A549 (cell line): ENCODE results near the gene PHTF1. TPM values are rescaled to one million over a fixed set of nuclear protein-coding genes. Genes with fewer than 3 reads are reported as not detected.
A peak's percentile ranks its signal among the peaks of the same experiment; 100 is the strongest.

Experiments used
- ATAC-seq, 2 experiments: fragments of 200-7000 bp in 1 of 2; fragments of >200 bp in 1 of 2; cut with Nextera tagmentation in 1 of 2; cut with Tn5 transposase in 1 of 2; 3 replicates each; pipeline versions ENCODE4 v1.8.0 to v1.9.1; 2018 to 2020; ENCODE audit warnings: mild to moderate bottlenecking in 1 of 2, moderate library complexity in 1 of 2
- CTCF ChIA-PET: fragments of 300-600 bp; sonication (Branson Sonifier 250); formaldehyde crosslinking; extraction: SDS; loops from one replicate; lab custom pipeline; 2021; ENCODE audit warnings: antibody characterized with exemption, inconsistent platforms; lab: Yijun Ruan, JAX
- POLR2A ChIA-PET: fragments of 350-600 bp; formaldehyde crosslinking; extraction: SDS; loops from one replicate; lab custom pipeline; 2021; ENCODE audit warnings: antibody characterized with exemption, inconsistent platforms; lab: Yijun Ruan, JAX
- DNase-seq, 2 experiments: peaks; one replicate each; pipeline versions ENCODE4 v3.0.0 to v3.0.0-alpha.2; 2011 to 2016; ENCODE audit warnings: low read depth in 1 of 2, low spot score in 1 of 2
- FAIRE-seq: peaks from 2 replicates; lab custom pipeline; 2011; peaks lifted over from hg19 to GRCh38; lab: Jason Lieb, UNC
- H3K27ac ChIP-seq, 2 experiments: fragments of >200 bp; sonication (Bioruptor Twin); formaldehyde crosslinking; 3 replicates each; pipeline ENCODE4 v1.5.1; 2016 to 2017
- H3K4me1 ChIP-seq: fragments of >200 bp; sonication (Bioruptor Twin); formaldehyde crosslinking; 3 replicates; pipeline ENCODE4 v1.6.1; 2016
- H3K4me2 ChIP-seq: fragments of >200 bp; sonication (Bioruptor Twin); formaldehyde crosslinking; 3 replicates; pipeline ENCODE4 v1.6.1; 2016
- H3K4me3 ChIP-seq: fragments of >200 bp; sonication (Bioruptor Twin); formaldehyde crosslinking; 3 replicates; pipeline ENCODE4 v1.5.1; 2016
- H3K9me3 ChIP-seq: fragments of >200 bp; sonication (Bioruptor Twin); formaldehyde crosslinking; 3 replicates; pipeline ENCODE4 v1.6.1; 2016
- CBX2 ChIP-seq: fragments of 200-600 bp; sonication (generic); IDR thresholded peaks from 2 replicates; pipeline ENCODE4 v1.6.1; 2016; ENCODE audit warnings: low read depth, mild to moderate bottlenecking, borderline replicate concordance
- EHMT2 ChIP-seq: fragments of 200-600 bp; sonication (generic); IDR thresholded peaks from 2 replicates; pipeline ENCODE4 v1.6.1; 2016; ENCODE audit warnings: antibody characterized with exemption, low read depth, mild to moderate bottlenecking, moderate library complexity
- FOSB ChIP-seq: fragments of 250-450 bp; sonication (Bioruptor Pico); IDR thresholded peaks from 2 replicates; pipeline ENCODE4 v1.5.0; 2020; ENCODE audit warnings: mild to moderate bottlenecking, moderate library complexity
- FOXS1 ChIP-seq: fragments of 250-450 bp; sonication (Bioruptor Pico); IDR thresholded peaks from 2 replicates; pipeline ENCODE4 v1.5.0; 2020; ENCODE audit warnings: mild to moderate bottlenecking, moderate library complexity
- GATA3 ChIP-seq: IDR thresholded peaks from 2 replicates; pipeline ENCODE4 v1.6.1; 2012; ENCODE audit warnings: borderline replicate concordance
- HEYL ChIP-seq: fragments of 250-450 bp; sonication (Bioruptor Pico); IDR thresholded peaks from 2 replicates; pipeline ENCODE4 v1.8.0; 2021; ENCODE audit warnings: mild to moderate bottlenecking, moderate library complexity
- HOXB13 ChIP-seq: fragments of 250-450 bp; sonication (Bioruptor Pico); IDR thresholded peaks from 2 replicates; pipeline ENCODE4 v1.5.0; 2020; ENCODE audit warnings: low read depth, mild to moderate bottlenecking, moderate library complexity
- JUNB ChIP-seq: fragments of >200 bp; sonication (Bioruptor Twin); formaldehyde crosslinking; IDR thresholded peaks from 2 replicates; pipeline ENCODE4 v1.6.1; 2016
- KDM1A ChIP-seq: fragments of 200-600 bp; sonication (generic); IDR thresholded peaks from 2 replicates; pipeline ENCODE4 v1.6.1; 2016; ENCODE audit warnings: low read depth, mild to moderate bottlenecking
- KDM5A ChIP-seq: fragments of 200-600 bp; sonication (generic); IDR thresholded peaks from 2 replicates; pipeline ENCODE4 v1.6.1; 2016; ENCODE audit warnings: antibody characterized with exemption, mild to moderate bottlenecking
- MAFK ChIP-seq: fragments of 450-650 bp; IDR thresholded peaks from 2 replicates; pipeline ENCODE4 v1.6.1; 2014; ENCODE audit not compliant: partially characterized antibody
- NFE2L2 ChIP-seq: fragments of 150-350 bp; conservative IDR thresholded peaks from 2 replicates; pipeline ENCODE4 v1.6.1; 2014; ENCODE audit warnings: low read length
- RAD21 ChIP-seq, 2 experiments: fragments of >200 bp in 1 of 2; sonication (Bioruptor Twin) in 1 of 2; formaldehyde crosslinking in 1 of 2; IDR thresholded peaks in 1 of 2; conservative IDR thresholded peaks in 1 of 2; 2 replicates in 1 of 2; 3 replicates in 1 of 2; pipeline ENCODE4 v1.6.1; 2012 to 2018; ENCODE audit warnings: inconsistent platforms in 1 of 2
- RARB ChIP-seq: fragments of 250-450 bp; sonication (Bioruptor Pico); IDR thresholded peaks from 2 replicates; pipeline ENCODE4 v1.8.0; 2021; ENCODE audit warnings: mild to moderate bottlenecking, moderate library complexity
- RCOR1 ChIP-seq: fragments of 150-350 bp; IDR thresholded peaks from 2 replicates; pipeline ENCODE4 v1.6.1; 2014; ENCODE audit warnings: antibody characterized with exemption, low read length, low read depth
- SMC3 ChIP-seq: fragments of >200 bp; sonication (Bioruptor Twin); formaldehyde crosslinking; IDR thresholded peaks from 3 replicates; pipeline ENCODE4 v1.6.1; 2018; ENCODE audit warnings: inconsistent platforms
- ZC3H11A ChIP-seq: fragments of 450-650 bp; IDR thresholded peaks from 2 replicates; pipeline ENCODE4 v1.6.1; 2014; ENCODE audit warnings: antibody characterized with exemption, mild to moderate bottlenecking
- WGBS: methylation state at CpG from one replicate; pipeline ENCODE4 v1.1.6; 2017; ENCODE audit errors: missing lambda C conversion rate; 5-methylcytosine and 5-hydroxymethylcytosine counted together
- polyA plus RNA-seq, 4 experiments: library from polyadenylated mRNA; depleted of rRNA in 3 of 4; stranded (reverse); fragments of >200 nt; fragmentation: RNase III in 1 of 4; extraction: RNeasy Plus Mini Kit Qiagen cat#74134 plus additional on column Dnase treatment in 1 of 4; gene quantifications; 2 replicates in 3 of 4; 3 replicates in 1 of 4; pipeline ENCODE4 v1.2.3, GENCODE V29; 2011 to 2017
- TF ChIP-seq, protein P1 (sequence below): fragments of 450-650 bp; IDR thresholded peaks from 2 replicates; pipeline ENCODE4 v1.6.1; 2014; ENCODE audit warnings: antibody characterized with exemption
- TF ChIP-seq, protein P2 (sequence below): fragments of >200 bp; sonication (Bioruptor Twin); formaldehyde crosslinking; IDR thresholded peaks from 3 replicates; pipeline ENCODE4 v1.5.1; 2016
- TF ChIP-seq, protein P3 (sequence below): fragments of 150-350 bp; IDR thresholded peaks from 2 replicates; pipeline ENCODE4 v1.6.1; 2014; ENCODE audit warnings: low read depth, mild to moderate bottlenecking, low read length
- TF ChIP-seq, protein P4 (sequence below): IDR thresholded peaks from 2 replicates; pipeline ENCODE4 v1.6.1; 2012
- TF ChIP-seq, protein P5 (sequence below): fragments of 200-600 bp; sonication (generic); IDR thresholded peaks from 2 replicates; pipeline ENCODE4 v1.6.1; 2016; ENCODE audit warnings: antibody characterized with exemption, mild to moderate bottlenecking, moderate library complexity

The PHTF1 gene
- polyA plus RNA-seq, 2 of the 4 experiments (the other 2 are of a cell fraction): 17.0 to 17.1 TPM

DNA sequence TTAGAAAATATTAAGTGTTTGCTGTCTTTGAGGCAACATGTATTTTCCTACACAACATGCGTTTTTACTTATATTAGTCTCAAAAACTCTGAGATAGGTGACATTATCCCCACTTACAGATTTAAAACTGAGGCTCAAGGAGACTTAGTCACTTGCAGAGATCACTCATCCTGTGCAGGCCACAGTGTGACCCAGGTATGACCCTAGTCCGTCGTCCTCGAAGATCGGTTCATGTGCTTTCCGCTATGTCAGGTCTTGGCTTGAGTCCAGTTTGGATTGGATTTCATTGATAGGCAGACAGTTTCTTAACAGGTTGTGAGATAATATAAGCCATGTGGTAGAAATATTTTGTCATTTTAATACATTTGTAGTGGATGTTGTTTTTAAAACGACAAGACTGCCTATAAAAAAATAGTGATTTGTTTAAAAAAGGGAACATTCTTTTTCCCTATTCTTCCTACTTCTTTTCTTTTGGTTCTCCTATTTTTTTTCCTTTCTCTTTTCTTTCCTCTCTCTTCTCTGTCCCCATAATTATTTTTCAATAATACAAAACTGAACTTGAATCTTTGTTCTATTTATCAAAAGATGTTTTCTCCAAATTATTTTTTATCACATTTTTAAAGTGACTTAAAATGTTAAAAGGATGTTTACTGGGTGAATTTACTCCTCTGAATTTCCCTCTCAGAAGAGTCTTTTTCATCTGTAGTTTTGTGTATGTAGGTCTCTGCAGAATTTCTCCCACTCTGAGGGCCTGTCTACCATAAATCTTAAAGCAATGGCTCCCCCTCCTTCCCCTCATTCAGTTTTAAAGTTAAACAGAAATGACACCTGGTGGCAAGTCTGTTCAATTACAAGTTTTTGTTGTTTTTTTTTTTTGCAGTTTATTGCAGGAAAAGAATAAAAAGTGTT is 81.8 kb downstream of the PHTF1 start:
- WGBS: 51% methylated on average over 7 of the region's 7 CpGs
- CTCF ChIA-PET: interaction anchor here (0.8 to 2.8 kb wide), 7 partner anchors 11 to 605 kb away, joined by 3 to 25 read pairs (median 4); partner anchors contain the start of genes LRIG2 and RSBN1
- peaks cover 31% of the 10 kb centered on the region for H3K4me1 ChIP-seq
- POLR2A ChIA-PET: interaction anchor here (1.0 kb wide), 1 partner anchor 536 kb away, joined by 3 read pairs; no protein-coding TSS in a partner anchor
- H3K4me3 ChIP-seq: no peak overlapping the region
- H3K4me2 ChIP-seq: peak overlapping the region; percentile 39; the same call in 1 of the 3 replicates
- DNase-seq (peak; percentile 20 to 49), ATAC-seq (peak in 1 of 2 experiments; percentile 60; a peak in 2 of 6 replicates), FAIRE-seq (no peak)
- peak overlapping the region in 1 of 2 experiments; percentile 43; a peak in 2 of 6 replicates for H3K27ac ChIP-seq
- peak; percentile 83 to 85 for TF ChIP-seq RAD21 (conservative IDR thresholded peaks at IDR 0.05 in 1 of 2, IDR thresholded peaks at IDR 0.05 in 1 of 2)
- TF ChIP-seq, protein P1, sequence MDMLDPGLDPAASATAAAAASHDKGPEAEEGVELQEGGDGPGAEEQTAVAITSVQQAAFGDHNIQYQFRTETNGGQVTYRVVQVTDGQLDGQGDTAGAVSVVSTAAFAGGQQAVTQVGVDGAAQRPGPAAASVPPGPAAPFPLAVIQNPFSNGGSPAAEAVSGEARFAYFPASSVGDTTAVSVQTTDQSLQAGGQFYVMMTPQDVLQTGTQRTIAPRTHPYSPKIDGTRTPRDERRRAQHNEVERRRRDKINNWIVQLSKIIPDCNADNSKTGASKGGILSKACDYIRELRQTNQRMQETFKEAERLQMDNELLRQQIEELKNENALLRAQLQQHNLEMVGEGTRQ: no peak
- TF ChIP-seq CBX2: no peak
- TF ChIP-seq MAFK: no peak
- TF ChIP-seq FOSB: no peak
- no peak for TF ChIP-seq EHMT2
- no peak for TF ChIP-seq KDM1A
- TF ChIP-seq HOXB13 (CRISPR knock-in tag): no peak
- no peak for TF ChIP-seq NFE2L2
- TF ChIP-seq ZC3H11A: no peak
- TF ChIP-seq RARB (CRISPR knock-in tag): no peak
- TF ChIP-seq SMC3: peak; percentile 84
- TF ChIP-seq, protein P2, sequence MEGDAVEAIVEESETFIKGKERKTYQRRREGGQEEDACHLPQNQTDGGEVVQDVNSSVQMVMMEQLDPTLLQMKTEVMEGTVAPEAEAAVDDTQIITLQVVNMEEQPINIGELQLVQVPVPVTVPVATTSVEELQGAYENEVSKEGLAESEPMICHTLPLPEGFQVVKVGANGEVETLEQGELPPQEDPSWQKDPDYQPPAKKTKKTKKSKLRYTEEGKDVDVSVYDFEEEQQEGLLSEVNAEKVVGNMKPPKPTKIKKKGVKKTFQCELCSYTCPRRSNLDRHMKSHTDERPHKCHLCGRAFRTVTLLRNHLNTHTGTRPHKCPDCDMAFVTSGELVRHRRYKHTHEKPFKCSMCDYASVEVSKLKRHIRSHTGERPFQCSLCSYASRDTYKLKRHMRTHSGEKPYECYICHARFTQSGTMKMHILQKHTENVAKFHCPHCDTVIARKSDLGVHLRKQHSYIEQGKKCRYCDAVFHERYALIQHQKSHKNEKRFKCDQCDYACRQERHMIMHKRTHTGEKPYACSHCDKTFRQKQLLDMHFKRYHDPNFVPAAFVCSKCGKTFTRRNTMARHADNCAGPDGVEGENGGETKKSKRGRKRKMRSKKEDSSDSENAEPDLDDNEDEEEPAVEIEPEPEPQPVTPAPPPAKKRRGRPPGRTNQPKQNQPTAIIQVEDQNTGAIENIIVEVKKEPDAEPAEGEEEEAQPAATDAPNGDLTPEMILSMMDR: peak; percentile 70
- TF ChIP-seq, protein P3, sequence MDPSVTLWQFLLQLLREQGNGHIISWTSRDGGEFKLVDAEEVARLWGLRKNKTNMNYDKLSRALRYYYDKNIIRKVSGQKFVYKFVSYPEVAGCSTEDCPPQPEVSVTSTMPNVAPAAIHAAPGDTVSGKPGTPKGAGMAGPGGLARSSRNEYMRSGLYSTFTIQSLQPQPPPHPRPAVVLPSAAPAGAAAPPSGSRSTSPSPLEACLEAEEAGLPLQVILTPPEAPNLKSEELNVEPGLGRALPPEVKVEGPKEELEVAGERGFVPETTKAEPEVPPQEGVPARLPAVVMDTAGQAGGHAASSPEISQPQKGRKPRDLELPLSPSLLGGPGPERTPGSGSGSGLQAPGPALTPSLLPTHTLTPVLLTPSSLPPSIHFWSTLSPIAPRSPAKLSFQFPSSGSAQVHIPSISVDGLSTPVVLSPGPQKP: no peak
- no peak for TF ChIP-seq KDM5A
- no peak for TF ChIP-seq FOXS1 (CRISPR knock-in tag)
- no peak for TF ChIP-seq GATA3
- TF ChIP-seq, protein P4, sequence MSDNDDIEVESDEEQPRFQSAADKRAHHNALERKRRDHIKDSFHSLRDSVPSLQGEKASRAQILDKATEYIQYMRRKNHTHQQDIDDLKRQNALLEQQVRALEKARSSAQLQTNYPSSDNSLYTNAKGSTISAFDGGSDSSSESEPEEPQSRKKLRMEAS: peak; percentile 32; the same call in 1 of the 2 replicates
- TF ChIP-seq RCOR1: no peak
- TF ChIP-seq, protein P5, sequence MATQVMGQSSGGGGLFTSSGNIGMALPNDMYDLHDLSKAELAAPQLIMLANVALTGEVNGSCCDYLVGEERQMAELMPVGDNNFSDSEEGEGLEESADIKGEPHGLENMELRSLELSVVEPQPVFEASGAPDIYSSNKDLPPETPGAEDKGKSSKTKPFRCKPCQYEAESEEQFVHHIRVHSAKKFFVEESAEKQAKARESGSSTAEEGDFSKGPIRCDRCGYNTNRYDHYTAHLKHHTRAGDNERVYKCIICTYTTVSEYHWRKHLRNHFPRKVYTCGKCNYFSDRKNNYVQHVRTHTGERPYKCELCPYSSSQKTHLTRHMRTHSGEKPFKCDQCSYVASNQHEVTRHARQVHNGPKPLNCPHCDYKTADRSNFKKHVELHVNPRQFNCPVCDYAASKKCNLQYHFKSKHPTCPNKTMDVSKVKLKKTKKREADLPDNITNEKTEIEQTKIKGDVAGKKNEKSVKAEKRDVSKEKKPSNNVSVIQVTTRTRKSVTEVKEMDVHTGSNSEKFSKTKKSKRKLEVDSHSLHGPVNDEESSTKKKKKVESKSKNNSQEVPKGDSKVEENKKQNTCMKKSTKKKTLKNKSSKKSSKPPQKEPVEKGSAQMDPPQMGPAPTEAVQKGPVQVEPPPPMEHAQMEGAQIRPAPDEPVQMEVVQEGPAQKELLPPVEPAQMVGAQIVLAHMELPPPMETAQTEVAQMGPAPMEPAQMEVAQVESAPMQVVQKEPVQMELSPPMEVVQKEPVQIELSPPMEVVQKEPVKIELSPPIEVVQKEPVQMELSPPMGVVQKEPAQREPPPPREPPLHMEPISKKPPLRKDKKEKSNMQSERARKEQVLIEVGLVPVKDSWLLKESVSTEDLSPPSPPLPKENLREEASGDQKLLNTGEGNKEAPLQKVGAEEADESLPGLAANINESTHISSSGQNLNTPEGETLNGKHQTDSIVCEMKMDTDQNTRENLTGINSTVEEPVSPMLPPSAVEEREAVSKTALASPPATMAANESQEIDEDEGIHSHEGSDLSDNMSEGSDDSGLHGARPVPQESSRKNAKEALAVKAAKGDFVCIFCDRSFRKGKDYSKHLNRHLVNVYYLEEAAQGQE: no peak
- TF ChIP-seq HEYL (CRISPR knock-in tag): no peak
- TF ChIP-seq JUNB: no peak
- no peaks in the 10 kb centered on the region for H3K9me3 ChIP-seq
